H9 (cell line): Measurements from ENCODE around the gene GALNT5. TPM values are rescaled to one million over a fixed set of nuclear protein-coding genes. Genes with fewer than 3 reads are reported as not detected.

Experiments used
- DNase-seq: peaks from one replicate; pipeline ENCODE4 v3.0.0-alpha.2; 2017
- H2AFZ ChIP-seq: one replicate; pipeline ENCODE4 v1.6.1; 2013; ENCODE audit warnings: mild to moderate bottlenecking, low read length, control low read depth, moderate library complexity
- H2AK5ac ChIP-seq: 2 replicates; pipeline ENCODE4 v1.6.1; 2013; ENCODE audit warnings: low read length, control low read depth, mixed read lengths; ENCODE audit not compliant: insufficient read length
- H2BK120ac ChIP-seq: one replicate; pipeline ENCODE4 v1.6.1; 2013; ENCODE audit warnings: low read depth, mild to moderate bottlenecking, low read length, control low read depth, inconsistent platforms; ENCODE audit not compliant: poor library complexity, severe bottlenecking
- H2BK12ac ChIP-seq: 2 replicates; pipeline ENCODE4 v1.6.1; 2013; ENCODE audit warnings: low read length, control low read depth, mixed read lengths, low read depth; ENCODE audit not compliant: insufficient read length
- H2BK15ac ChIP-seq: 2 replicates; pipeline ENCODE4 v1.6.1; 2013; ENCODE audit warnings: low read depth, low read length, control low read depth
- H2BK20ac ChIP-seq: one replicate; pipeline ENCODE4 v1.6.1; 2013; ENCODE audit warnings: low read depth, mild to moderate bottlenecking, low read length, control low read depth, inconsistent platforms; ENCODE audit not compliant: poor library complexity, severe bottlenecking
- H2BK5ac ChIP-seq: 2 replicates; pipeline ENCODE4 v1.6.1; 2013; ENCODE audit warnings: low read length, control low read depth, mixed read lengths; ENCODE audit not compliant: insufficient read length
- H3K14ac ChIP-seq: 2 replicates; pipeline ENCODE4 v1.6.1; 2013; ENCODE audit warnings: low read length, control low read depth; ENCODE audit not compliant: insufficient read depth
- H3K18ac ChIP-seq: 2 replicates; pipeline ENCODE4 v1.6.1; 2013; ENCODE audit warnings: low read depth, mild to moderate bottlenecking, mixed read lengths, low read length, control low read depth; ENCODE audit not compliant: insufficient read length
- H3K23ac ChIP-seq: 2 replicates; pipeline ENCODE4 v1.6.1; 2013; ENCODE audit warnings: low read length, control low read depth, mixed read lengths, low read depth; ENCODE audit not compliant: insufficient read length
- H3K23me2 ChIP-seq: 2 replicates; pipeline ENCODE4 v1.6.1; 2013; ENCODE audit warnings: low read depth, mild to moderate bottlenecking, mixed read lengths, low read length, control low read depth; ENCODE audit not compliant: insufficient read length, poor library complexity, severe bottlenecking
- H3K27ac ChIP-seq: 2 replicates; pipeline ENCODE4 v1.5.1; 2013; ENCODE audit warnings: low read length, control low read depth, mixed read lengths, low read depth; ENCODE audit not compliant: insufficient read length
- H3K27me3 ChIP-seq: 2 replicates; pipeline ENCODE4 v1.6.1; 2013; ENCODE audit warnings: low read length, control low read depth, inconsistent platforms; ENCODE audit not compliant: insufficient read depth
- H3K4ac ChIP-seq: 2 replicates; pipeline ENCODE4 v1.6.1; 2013; ENCODE audit warnings: low read depth, mild to moderate bottlenecking, control low read depth, inconsistent platforms, low read length, moderate library complexity
- H3K4me1 ChIP-seq: 2 replicates; pipeline ENCODE4 v1.6.1; 2013; ENCODE audit warnings: low read length, control low read depth, inconsistent platforms; ENCODE audit not compliant: insufficient read depth
- H3K4me2 ChIP-seq: 2 replicates; pipeline ENCODE4 v1.6.1; 2013; ENCODE audit warnings: low read length, control low read depth, mixed read lengths; ENCODE audit not compliant: insufficient read length, insufficient read depth
- H3K56ac ChIP-seq: 2 replicates; pipeline ENCODE4 v1.6.1; 2013; ENCODE audit warnings: low read depth, mild to moderate bottlenecking, mixed read lengths, low read length, control low read depth; ENCODE audit not compliant: insufficient read length
- H3K79me1 ChIP-seq: 2 replicates; pipeline ENCODE4 v1.6.1; 2013; ENCODE audit warnings: low read depth, mild to moderate bottlenecking, moderate library complexity, low read length, control low read depth, inconsistent platforms; ENCODE audit not compliant: insufficient read depth, poor library complexity, severe bottlenecking
- H3K79me2 ChIP-seq: 2 replicates; pipeline ENCODE4 v1.6.1; 2013; ENCODE audit warnings: low read length, control low read depth, inconsistent platforms; ENCODE audit not compliant: insufficient read depth
- H3K9ac ChIP-seq: 2 replicates; pipeline ENCODE4 v1.6.1; 2013; ENCODE audit warnings: low read length, control low read depth, mixed read lengths; ENCODE audit not compliant: insufficient read length; ENCODE audit errors: extremely low read depth
- H3K9me3 ChIP-seq: one replicate; pipeline ENCODE4 v1.6.1; 2013; ENCODE audit warnings: low read depth, low read length, inconsistent platforms; ENCODE audit not compliant: control insufficient read depth
- H3T11ph ChIP-seq: one replicate; pipeline ENCODE4 v1.6.1; 2013; ENCODE audit warnings: mild to moderate bottlenecking, low read length, control low read depth, inconsistent platforms
- H4K20me1 ChIP-seq: one replicate; pipeline ENCODE4 v1.6.1; 2013; ENCODE audit not compliant: control insufficient read depth, insufficient read length, insufficient read depth
- H4K5ac ChIP-seq: 2 replicates; pipeline ENCODE4 v1.6.1; 2013; ENCODE audit warnings: low read depth, mild to moderate bottlenecking, mixed read lengths, low read length, control low read depth; ENCODE audit not compliant: insufficient read length
- H4K8ac ChIP-seq: replicated peaks from 2 replicates; pipeline ENCODE4 v1.6.1; 2013; ENCODE audit warnings: low read length, control low read depth, mixed read lengths, low read depth; ENCODE audit not compliant: insufficient read length
- H4K91ac ChIP-seq: 2 replicates; pipeline ENCODE4 v1.6.1; 2013; ENCODE audit warnings: low read depth, mild to moderate bottlenecking, moderate library complexity, mixed read lengths, low read length, control low read depth; ENCODE audit not compliant: insufficient read length
- H3K27ac Mint-ChIP-seq, 3 experiments: 2 replicates in 2 of 3; 3 replicates in 1 of 3; pipeline ENCODE4 v1.8.0; 2020 to 2021; ENCODE audit warnings: mixed read lengths in 3 of 3, mild to moderate bottlenecking in 1 of 3, moderate library complexity in 1 of 3
- H3K27me3 Mint-ChIP-seq: 2 replicates; pipeline ENCODE4 v1.8.0; 2021; ENCODE audit warnings: low read depth, mild to moderate bottlenecking, moderate library complexity, mixed read lengths
- H3K36me3 Mint-ChIP-seq, 3 experiments: 2 replicates in 2 of 3; 3 replicates in 1 of 3; pipeline ENCODE4 v1.8.0; 2020 to 2021; ENCODE audit warnings: low read depth in 3 of 3, mixed read lengths in 3 of 3; ENCODE audit not compliant: insufficient read depth in 1 of 3
- H3K4me1 Mint-ChIP-seq, 2 experiments: 2 replicates each; pipeline ENCODE4 v1.8.0; 2020; ENCODE audit warnings: mixed read lengths in 2 of 2
- H3K4me3 Mint-ChIP-seq, 2 experiments: 2 replicates in 1 of 2; 3 replicates in 1 of 2; pipeline ENCODE4 v1.8.0; 2020 to 2021; ENCODE audit warnings: mild to moderate bottlenecking in 2 of 2, mixed read lengths in 2 of 2, moderate library complexity in 1 of 2
- H3K9me3 Mint-ChIP-seq, 2 experiments: 2 replicates in 1 of 2; 3 replicates in 1 of 2; pipeline ENCODE4 v1.8.0; 2020; ENCODE audit warnings: mild to moderate bottlenecking in 2 of 2, mixed read lengths in 2 of 2, moderate library complexity in 1 of 2
- CTCF ChIP-seq: fragments of 200-600 bp; sonication (generic); conservative IDR thresholded peaks from 3 replicates; pipeline ENCODE4 v1.8.0; 2021; ENCODE audit warnings: antibody characterized with exemption, mild to moderate bottlenecking
- WGBS: extraction: QIAGEN DNeasy Blood & Tissue Kit; methylation state at CpG from one replicate; pipeline ENCODE4 v1.1.7; 2013; ENCODE audit warnings: missing lambda C conversion rate, low lambda C conversion rate, mixed read lengths; ENCODE audit not compliant: insufficient read length; ENCODE audit errors: extremely low coverage; 5-methylcytosine and 5-hydroxymethylcytosine counted together
- total RNA-seq: library from RNA; stranded (reverse); gene quantifications from 2 replicates; pipeline ENCODE4 v1.2.1, GENCODE V29; 2021

The GALNT5 gene
- total RNA-seq, 1 experiment from 2014 or later = 0.17 TPM

GRCh38 chr2:157269060-157269459 is 11.6 kb downstream of the GALNT5 start:
- Histone ChIP-seq H3K18ac (no peak overlapping the region), H3K14ac (no peak overlapping the region), H4K20me1 (no peaks in the 10 kb centered on the region), H3K9ac (no peak overlapping the region), H2AK5ac (no peak overlapping the region), H2AFZ (no peak overlapping the region), H3K23ac (no peak overlapping the region), H3K4ac (no peak overlapping the region), H4K8ac (no peak overlapping the region), H2BK5ac (no peak overlapping the region), H3K23me2 (no peaks in the 10 kb centered on the region), H3K4me2 (no peak overlapping the region), H4K5ac (no peak overlapping the region), H3K79me1 (no peaks in the 10 kb centered on the region), H2BK20ac (no peak overlapping the region), H3K27ac (no peak overlapping the region), H3T11ph (no peak overlapping the region), H4K91ac (no peak overlapping the region), H3K56ac (no peak overlapping the region), H3K4me1 (no peaks in the 10 kb centered on the region; the same call in 1 of the 2 replicates), H2BK15ac (no peak overlapping the region), H2BK120ac (no peak overlapping the region), H3K79me2 (no peaks in the 10 kb centered on the region), H3K9me3 (no peaks in the 10 kb centered on the region), H2BK12ac (no peak overlapping the region), H3K27me3 (no peaks in the 10 kb centered on the region)
- Mint-ChIP-seq H3K27ac (no peak overlapping the region), H3K36me3 (no peaks in the 10 kb centered on the region), H3K9me3 (no peaks in the 10 kb centered on the region), H3K4me3 (no peak overlapping the region), H3K4me1 (peaks cover 26 to 28% of the 10 kb centered on the region in 2 experiments), H3K27me3 (no peaks in the 10 kb centered on the region)
- no CpG with 5 or more reads among the region's 2 CpGs for WGBS
- no peak for DNase-seq
- TF ChIP-seq CTCF = no peak
